Fibroblast of skin of right quadriceps (primary cell): Measurements from ENCODE around the gene KLF11.

Experiments
- DNase-seq: peaks from one replicate; pipeline ENCODE4 v3.0.0-alpha.2; 2013

Gene KLF11

DNA sequence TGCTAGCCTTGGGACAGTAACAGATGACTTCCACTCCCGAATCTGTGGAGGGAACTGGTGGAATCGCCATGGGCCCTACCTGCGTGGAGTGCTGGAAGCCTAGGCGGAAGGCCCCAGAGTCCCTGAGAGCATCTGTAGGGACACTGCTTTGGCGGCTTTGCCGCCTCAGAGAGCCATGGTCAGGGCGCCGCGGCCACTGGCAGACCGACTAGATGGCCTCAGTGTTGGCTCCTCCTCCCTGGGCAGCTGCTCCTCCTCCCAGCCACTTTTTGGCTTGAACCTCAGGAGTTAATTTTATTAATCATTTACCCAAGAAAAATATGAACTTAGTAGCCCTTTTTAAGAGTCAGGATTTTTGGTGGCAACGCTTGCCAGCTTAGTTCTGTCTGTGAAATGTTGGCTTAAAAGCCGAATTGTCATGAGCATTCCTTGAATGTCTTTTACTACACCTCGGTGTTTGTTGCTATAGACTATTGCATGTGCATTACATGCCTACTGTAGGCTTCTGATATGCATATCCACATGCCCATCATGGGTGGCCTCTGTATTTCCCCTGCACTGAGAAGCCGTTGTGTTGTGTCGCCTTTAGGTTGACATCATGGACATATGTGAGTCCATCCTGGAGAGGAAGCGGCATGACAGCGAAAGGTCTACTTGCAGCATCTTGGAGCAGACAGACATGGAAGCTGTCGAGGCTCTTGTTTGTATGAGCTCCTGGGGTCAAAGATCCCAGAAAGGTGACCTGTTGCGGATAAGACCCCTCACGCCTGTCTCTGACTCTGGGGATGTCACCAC is 2.4 kb downstream of the KLF11 start:
- no peak for DNase-seq

DNA sequence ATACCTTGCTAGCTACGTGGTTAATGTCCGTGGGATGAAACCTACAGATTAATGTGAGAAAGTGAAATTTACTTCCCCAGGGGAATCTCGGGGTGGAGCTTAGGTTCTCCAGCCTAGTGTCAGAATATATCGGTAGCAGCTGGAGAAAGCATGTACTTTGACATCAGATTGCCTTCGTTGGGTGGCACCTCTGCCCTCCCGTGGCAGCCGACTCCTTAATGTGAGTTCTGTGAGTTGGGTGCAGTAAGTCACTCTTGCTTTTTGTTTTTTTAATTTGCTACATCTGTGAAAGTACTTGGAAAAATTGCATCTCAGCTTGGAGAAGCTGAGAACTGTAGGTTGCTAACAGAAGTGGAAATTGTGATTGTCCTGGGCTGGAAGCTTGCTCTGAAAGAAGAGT is 3.6 kb downstream of the KLF11 start:
- no peak for DNase-seq

DNA sequence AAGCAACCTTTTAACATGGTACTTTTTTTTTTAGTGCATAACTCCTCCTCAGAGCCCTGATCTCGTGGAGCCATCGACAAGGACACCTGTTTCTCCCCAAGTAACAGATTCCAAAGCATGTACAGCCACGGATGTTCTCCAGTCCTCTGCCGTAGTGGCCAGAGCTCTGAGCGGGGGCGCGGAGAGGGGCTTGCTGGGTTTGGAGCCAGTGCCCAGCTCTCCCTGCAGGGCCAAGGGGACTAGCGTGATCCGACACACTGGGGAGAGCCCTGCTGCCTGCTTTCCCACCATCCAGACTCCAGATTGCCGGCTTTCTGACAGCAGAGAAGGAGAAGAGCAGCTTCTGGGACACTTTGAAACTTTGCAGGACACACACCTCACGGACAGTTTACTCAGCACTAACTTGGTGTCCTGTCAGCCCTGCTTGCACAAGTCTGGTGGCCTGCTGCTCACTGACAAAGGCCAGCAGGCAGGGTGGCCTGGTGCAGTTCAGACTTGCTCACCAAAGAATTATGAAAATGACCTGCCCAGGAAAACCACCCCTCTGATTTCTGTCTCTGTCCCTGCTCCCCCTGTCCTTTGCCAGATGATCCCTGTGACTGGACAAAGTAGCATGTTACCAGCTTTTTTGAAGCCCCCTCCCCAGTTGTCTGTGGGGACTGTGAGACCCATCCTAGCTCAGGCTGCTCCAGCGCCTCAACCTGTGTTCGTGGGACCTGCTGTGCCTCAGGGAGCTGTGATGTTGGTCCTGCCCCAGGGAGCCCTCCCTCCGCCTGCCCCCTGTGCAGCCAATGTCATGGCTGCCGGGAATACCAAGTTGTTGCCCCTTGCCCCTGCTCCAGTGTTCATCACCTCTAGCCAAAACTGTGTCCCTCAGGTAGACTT is 4.5 kb downstream of the KLF11 start:
- DNase-seq: no peak

DNA sequence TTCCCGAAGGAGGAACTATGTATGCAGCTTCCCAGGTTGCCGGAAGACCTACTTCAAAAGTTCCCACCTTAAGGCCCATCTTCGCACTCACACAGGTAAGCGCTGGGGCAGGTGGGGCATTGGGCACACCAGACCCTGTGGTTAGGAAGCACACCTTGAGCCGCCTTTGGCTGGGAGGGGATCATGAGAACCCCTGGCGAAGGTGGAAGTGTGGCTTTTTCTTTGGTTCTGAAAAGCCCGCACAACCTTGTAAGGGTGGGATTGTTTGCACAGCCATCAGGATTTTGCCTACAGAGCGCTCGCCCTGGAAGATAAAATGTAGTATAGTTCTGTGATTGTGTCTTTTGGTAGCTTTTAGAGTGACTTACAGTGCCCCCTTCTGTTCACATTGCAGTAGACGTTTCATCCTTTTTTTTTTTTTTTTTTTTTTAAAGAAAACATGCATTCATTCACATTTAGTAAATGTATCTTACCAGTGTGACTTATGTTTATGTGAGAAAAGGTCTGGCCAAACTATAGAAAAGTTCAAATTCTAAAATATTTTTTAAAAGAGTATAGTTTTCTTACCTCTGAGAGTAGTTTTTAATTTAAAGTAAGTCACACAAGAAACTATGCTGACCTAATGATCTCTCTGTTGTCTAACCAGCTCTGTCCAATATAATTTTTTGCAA is 5.3 kb downstream of the KLF11 start:
- DNase-seq: peak; percentile 54

DNA sequence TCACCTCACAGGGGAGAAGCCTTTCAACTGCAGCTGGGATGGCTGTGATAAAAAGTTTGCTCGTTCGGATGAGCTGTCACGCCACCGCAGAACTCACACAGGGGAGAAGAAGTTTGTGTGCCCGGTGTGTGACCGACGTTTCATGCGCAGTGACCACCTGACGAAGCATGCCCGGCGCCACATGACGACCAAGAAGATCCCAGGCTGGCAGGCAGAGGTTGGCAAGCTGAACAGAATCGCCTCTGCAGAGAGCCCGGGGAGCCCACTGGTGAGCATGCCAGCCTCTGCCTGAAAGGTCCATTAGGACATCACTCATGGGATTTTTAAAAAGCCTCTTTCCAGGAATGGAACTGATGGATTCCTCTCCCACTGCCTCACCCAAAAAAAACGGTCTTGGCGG is 8.9 kb downstream of the KLF11 start:
- DNase-seq: no peak

DNA sequence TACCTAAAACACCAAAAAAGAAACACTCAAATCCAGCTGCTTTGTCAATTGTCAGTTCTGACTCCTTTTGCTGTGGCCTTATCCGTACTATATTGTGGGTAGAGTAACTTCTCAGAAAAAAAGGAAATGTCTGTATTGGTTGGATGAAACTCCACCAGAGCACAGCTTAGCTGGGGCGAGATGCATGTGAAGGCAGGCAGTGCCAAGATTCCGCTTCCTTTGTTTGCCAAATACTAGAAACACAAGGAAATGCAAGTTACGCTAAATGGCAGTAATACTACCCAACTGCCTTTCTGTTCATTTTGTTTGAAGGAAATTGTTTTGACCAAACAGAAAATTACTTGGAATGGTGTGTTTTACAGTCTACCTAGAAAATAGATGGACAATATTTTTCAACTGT is 10.0 kb downstream of the KLF11 start:
- no peak for DNase-seq

DNA sequence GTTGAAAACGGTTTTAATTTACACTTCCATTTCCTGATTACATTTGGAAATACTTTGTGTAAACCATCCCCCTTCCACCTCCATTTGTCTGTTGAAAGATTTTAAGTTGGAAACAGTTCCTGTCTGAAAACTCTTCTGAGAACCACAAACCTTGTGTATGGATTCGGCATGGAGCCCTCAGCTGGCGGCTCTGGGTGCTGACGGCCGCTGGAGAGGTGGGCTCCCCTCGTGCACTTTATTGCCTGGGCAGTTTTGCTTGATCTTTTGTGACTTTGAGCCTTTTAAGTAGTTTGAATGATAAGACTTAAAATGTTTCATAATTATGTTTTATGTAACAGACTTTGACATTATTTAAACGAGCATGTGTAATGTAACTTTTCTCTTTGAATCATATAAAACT is 11.1 kb downstream of the KLF11 start:
- no peak for DNase-seq

DNA sequence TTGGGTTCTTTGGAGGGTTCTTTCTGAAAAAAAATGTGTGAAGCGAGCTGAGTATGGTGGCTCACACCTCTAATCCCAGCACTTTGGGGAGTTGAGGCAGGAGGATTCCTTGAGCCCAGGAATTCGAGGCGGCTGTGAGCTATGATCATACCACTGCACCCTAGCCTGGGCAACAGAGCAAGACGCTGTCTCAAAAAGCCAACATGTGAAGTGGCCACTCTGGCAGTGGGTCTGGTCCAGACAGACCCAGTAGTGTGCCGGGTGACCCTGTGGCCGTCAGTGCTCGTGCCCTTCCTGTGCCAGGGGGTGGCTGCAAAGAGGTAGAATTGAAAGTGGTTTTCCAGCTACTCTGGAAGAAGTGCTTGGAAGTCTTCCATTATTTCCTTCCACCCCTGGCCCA is 11.6 kb downstream of the KLF11 start:
- no peak for DNase-seq

DNA sequence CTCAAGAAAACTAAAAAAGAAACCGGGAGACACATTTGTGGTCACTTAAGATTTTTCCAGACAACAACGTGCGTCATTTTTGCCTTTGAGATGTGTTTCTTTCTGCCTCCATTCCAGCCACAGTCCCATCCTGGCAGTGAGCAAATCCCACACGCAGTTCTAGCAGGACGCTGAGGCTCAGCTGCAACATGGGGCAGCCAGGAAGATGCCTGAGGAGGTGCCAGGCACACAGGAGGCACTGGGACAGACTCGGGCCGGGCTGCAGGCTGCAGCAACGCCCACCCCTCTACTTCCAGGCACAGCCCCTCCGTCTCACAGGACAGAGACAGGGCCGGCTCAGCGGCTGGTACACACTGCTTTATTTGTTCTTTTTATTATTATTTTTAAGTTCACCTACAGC is 13.1 kb downstream of the KLF11 start:
- no peak for DNase-seq

DNA sequence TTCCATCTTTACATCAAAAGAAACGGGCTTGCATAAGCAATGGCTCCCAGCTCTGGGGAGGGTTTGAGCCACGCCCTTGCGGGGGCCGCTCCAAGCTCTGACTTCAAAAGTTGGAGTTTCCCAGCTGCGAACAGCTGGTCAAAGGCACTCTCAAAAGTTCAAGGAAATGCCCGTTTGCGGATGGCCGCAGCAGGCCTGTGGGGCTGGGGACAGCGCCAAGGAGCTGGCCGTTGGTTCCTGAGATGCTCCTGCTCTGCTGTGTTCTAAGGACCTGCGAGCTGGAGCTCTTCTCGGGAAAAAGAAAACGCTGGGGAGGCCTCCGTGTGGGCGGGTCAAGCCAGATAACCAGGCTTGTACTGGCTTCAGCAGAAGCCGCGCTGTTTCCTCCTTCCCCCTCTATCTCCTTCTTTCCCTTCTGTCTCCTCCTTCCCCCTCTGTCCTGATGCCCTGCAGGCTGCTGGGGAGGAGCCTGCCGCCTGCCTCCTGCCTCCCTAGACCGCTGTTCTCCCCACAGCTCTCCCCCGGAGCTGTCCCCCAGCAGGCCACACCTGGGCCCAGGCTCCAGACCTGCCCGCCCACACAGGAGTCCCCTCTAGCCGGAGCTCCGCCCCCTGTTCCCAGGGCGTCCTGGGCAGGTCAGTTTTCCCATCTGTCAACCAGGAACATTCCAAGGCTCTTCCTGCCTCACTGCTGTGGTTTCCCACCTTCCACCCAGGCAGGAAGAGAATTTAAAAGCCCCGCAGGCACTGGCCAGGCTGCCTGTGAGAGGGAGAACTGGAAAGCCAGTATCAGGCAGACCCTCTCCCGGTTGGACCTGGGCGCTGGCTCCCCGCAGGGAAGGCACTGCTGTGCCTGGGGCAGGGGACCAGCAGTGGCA is 14.1 kb downstream of the KLF11 start:
- peak; percentile 47 for DNase-seq

DNA sequence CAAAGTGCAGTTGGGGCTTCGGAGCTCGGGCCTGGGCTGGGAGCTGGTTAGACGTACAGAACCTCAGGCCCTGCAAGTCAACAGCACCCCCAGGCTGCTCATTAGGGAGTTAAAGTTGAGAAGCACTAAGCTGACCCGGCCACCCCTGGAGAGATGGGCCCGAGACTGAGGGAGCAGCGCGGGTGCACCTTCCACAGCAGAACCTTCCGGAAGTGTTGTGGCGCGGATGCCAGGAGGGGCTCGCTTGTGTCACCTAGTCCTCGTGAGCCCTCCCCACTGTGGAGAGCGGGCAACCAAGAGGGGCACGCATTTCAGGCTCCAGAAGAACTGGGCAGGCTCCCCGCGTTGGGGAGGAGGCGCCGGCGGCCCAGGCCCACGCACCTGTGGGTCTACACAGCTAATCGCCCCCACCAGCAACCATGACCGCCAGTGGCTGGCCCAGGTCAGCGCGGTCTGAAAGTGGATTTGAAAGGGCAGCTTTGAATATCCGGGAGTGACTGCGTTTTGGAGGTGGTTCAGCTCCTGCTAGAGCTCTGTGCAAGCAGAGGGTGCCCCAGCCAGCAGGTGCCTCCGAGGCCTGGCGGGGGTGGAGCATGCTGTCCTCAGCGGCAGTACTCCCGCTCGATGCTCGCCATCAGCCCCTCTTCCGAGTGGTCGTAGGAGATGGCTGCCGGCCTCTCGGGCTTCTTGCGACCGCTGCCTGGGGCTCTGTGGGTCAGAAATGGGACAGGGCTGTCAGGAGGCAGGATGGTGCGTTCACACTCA is 15.1 kb downstream of the KLF11 start:
- no peak for DNase-seq

DNA sequence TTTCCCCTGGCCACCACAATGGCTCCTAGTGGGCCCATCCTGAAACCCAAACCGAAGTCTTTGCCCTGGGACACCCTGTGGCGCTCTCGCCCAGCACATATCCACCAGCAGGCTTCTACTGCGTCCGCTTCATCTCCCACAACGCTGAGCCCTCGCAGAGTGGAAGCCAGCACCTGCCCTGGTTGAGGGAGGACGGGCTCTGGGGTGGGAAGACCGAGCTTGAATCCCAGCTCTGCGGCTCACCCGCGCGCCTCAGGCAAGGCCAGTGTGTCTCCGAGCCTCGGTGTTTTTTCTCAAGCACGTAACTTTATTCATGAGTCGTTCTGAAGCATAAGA is 15.6 kb downstream of the KLF11 start:
- DNase-seq: no peak

DNA sequence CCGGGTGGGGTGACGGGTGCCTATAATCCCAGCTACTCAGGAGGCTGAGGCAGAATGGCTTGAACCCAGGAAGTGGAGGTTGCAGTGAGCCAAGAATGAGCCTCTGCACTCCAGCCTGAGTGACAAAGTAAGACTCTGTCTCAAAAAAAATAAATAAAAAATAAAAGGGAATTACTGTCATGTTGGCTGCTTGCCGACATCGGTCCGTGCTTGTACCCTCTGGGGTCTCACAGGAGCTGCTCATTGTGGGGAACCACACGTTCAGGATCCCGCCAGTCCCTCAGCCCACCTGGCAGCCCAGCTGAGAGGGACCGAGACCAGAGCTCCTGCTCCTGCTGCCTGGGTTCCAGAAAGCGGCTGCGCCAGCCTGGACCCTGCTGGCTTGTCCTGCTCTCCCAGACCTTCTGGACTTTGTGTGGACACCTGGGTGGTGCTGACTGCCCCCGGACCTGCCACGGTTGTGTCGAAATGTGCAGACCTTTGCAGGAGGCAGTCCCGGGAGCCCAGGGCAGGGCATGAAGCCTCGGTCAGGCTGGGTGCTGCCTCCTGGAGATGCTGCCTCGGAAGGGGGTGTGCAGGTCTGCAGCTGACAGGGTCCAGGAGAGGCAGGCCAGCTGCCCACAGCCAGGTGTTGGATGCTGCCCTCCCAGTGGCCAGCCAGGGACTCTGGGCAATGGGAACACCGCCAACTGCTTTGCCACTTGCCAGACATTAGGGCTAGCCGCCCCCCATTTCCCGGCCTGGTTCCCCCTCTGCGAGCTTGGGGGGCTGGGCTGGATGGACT is 16.4 kb downstream of the KLF11 start:
- no peak for DNase-seq

DNA sequence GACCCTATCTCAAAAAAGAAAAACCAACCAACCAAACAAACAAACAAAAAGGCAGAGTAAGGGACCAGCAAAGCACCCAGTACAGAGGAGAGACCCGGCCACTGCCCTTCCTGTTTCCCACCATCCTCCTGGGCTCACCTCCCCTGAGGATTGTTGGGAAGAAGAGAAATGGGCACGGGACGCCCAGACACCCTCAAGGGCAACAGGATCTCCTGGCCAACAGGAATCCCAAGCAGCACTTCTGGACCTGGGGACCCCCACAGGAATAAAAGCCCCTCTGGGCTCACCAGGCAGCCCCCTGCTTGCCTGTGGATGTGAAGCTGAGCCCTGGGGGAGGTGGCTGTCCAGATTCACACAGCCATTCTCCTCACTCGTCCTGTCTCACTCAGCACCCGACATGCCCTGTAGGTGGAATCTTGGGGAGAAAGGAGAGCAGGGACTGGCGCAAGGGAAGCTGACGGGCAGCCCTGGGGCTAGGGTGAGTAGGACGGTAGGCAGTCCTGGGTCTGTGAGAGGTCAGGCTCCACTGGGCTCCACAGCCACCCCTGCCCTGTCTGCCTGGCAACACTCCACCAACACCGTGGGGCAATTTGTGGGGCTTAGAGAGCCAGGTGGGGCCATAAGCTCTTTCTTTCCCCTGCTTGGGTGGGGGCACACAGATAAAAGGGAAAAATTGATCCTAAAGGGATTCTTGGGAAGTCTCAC is 18.0 kb downstream of the KLF11 start:
- DNase-seq: no peak

DNA sequence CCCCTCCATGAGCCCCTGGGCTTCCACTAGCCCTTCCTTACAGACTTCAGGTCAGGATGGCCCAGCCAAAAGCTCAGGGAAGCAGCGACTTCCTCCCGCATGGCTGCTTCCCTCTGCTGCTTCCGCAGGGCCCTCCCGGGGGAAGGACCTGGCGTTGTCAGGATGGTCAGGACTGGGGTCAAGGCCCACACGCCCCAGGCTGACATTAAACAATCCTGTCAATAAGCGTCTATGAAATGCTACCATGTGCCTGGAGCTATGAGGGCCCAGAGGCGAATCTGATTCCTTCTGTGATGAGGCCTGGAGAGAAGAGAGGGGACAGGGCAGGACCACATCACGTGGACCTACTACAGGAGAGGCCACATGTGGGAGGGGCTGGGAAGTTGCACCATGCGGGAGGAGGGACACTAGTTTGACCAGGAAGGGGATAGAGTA is 19.6 kb downstream of the KLF11 start:
- no peak for DNase-seq

DNA sequence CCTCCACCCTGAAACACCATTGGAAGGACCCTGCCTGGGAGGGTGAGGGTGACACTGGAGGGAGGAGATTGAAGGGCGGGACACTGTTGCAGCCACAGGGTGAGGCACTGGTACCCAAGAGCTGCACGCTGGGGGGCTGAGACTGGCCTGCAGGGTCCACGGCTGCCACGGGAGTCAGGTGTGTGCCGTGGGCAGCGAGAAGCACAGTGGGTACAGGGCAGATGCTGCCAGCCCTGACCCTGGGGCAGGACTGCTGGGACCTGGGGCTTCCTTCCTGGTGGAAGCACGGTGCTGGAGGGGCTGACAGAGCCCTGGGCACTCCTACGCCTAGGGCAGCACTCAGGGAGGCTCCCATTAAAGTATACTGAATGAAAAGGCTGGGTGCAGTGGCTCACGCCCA is 20.2 kb downstream of the KLF11 start:
- no peak for DNase-seq

DNA sequence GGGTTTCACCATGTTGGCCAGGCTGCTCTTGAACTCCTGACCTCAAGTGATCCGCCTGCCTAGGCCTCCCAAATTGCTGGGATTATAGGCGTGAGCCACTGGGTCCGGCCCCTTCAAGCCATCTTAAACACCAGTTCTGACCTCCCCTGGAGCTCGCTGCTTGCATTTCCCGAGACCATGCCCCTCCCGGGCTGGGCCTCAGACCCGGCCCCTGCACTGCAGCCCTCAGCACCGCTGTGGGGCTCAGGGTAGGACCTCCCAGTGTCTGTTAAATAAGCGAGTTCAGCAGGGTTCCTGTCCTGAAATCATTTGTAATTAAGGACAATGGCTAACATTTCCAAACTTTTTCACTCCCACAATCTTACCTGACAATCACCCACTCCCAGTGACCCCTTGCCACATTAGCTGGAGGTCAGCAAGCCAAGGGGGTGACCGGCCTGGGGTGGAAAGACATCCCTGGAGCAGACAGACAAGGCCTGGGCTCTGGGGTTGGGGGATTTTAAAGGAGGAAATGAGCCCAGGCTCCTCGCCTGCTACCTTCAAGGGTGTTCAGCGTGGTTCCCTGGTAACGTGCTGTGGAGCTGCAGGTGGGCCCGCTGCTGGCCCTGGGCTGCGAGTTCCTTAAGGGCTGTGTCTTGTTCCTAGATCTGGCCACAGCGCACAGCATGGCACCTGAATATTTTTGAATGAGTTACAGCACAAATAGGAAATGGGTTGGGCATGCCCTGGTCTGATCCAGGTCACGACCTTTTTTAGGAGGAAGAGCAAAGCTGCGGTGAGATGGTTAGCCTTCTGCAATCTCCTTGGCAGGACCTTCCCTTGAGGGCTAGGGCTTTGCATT is 21.8 kb downstream of the KLF11 start:
- DNase-seq: no peak

DNA sequence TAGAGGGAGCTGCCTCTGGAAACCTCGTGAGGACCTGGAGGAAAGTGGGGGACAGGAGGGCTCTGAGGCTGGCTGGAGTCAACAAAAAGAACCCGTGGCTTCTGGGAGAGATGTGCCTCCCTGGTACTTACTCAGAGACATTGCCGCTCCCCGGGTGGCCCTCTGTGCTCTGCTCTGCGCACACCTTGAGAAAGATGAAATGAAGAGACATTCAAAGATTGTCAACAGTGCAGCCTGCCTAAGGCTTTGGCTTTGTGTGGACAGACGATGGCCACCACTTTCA is 22.4 kb downstream of the KLF11 start:
- DNase-seq: no peak

DNA sequence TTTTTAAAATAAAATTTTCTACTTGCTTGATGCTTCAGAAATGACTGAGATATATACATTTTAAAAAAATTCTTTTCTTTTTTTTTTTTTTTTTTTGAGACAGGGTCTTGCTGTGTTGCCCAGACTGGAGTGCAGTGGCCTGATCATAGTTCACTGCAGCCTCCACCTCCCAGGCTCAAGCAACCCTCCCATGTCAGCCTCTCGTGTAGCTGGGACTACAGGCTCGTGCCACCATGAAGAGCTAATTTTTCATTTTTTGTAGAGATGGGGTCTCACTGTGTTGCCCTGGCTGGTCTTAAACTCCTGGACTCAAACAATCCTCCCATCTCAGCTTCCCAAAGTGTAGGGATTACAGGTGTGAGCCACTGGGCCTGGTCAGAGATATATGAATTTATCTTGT is 24.0 kb downstream of the KLF11 start:
- DNase-seq: no peak

DNA sequence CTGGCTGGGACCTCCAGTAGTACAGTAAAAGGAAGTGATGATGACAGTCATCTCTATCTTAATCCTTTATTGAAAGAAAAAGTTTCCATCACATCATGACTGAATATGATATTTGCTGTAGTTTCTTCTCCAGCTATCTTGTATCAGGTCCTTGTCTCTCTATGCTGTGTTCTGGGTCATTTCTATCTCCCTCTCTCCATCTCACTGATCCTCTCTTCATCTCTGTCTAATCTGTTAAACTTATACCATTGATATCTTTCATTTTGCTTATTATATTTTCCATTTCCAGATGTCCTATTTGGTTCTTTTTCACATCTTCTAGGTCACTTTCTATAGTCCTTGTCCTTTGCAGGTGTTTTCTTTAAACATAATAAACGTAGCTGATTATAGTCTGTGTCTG is 24.5 kb downstream of the KLF11 start:
- no peak for DNase-seq
